Stimulated activated CD8-positive, alpha-beta memory T cell treated with anti-CD3 and anti-CD28 coated beads, Interleukin-15, amount 100 ng/mL, for 1 hour (primary cell): Measurements from ENCODE around the gene ZC3H4.

Experiments used
- DNase-seq: peaks from one replicate; pipeline ENCODE4 v3.0.0-alpha.2; 2020; ENCODE audit warnings: low read depth

Gene ZC3H4

DNA sequence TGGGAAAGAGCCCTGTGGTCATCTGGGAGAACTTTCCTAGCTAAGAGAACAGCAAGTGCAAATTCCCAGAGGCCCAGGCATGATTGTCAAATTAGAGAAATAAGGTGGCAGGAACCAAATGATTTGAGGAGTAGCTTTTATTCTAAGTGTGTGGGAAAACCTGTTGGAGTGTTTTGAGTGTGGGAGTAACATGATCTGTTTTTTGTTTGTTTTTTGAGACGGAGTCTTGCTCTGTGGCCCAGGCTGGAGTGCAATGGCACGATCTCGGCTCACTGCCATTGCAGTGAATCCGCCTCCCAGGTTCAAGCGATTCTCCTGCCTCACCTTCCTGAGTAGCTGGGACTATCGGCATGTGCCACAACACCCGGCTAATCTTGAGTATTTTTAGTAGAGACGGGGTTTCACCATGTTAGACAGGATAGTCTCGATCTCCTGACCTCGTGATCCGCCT lies 19.5 kb upstream of the ZC3H4 start:
- DNase-seq = no peak

DNA sequence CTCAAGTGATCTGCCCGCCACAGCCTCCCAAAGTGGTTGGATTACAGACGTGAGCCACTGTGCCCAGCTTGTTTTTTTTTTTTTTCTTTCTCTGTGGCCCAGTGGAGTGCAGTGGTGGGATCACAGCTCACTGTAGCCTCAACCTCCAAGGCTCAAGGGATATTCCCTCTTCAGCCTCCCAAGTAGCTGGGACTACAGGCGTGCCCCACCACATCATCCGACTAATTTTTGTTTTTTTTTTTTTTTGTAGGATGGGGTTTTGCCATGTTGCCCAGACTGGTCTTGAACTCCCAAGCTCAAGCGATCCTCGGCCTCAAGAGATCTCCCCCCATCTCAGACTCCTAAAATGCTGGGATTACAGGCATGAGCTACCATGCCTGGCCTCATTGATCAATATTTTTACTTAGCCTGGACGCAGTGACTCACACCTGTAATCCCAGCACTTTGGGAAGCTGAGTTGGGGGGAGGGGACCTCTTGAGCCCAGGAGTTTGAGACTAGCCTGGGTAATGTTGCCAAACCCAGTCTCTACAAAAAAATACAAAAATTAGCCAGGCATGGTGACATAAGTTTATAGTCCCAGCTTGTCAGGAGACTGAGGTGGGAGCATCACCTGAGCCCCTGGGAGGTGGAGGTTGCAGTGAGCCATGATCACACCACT lies 18.7 kb upstream of the ZC3H4 start:
- no peak for DNase-seq

DNA sequence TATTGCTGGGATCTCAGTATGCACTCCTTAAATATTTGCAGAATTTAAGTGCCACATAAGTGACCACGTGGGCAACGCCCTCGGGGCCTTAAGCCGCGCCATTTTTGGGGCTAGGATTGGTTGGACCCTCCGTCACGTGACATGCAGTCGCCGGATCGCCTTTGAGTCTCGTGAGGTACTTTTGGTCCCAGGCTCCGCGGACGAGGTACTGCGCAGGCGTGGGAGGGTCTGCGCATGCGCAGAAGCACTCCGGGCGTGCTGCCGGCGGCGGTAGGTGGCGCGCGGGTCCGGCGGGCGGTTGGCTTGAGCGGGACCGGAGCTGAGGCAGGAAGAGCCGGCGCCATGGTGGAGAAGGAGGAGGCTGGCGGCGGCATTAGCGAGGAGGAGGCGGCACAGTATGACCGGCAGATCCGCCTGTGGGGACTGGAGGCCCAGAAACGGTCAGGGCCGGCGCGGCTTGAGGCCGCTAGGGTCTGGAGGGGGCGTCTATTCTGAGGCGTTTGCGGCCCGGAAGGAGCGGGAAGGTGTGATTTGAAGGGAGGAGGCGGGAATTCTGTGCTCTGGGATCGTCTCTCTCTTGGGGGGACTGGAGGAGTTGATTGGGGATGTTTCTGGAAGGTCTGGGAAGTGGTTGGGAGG lies 17.1 kb upstream of the ZC3H4 start, which contains the start of gene SAE1:
TSS of gene SAE1 (plus strand) at position 247 of the 639 bp plus-strand sequence. CDS start at position 343, 96 bp downstream.
- DNase-seq = peak; percentile 71

GRCh38 chr19:47130120-47130588 lies 16.6 kb upstream of the ZC3H4 start:
- DNase-seq = no peak

- no peak for DNase-seq
Measured at GRCh38 chr19:47129579-47129978, 16.0 kb upstream of the ZC3H4 start.

DNA sequence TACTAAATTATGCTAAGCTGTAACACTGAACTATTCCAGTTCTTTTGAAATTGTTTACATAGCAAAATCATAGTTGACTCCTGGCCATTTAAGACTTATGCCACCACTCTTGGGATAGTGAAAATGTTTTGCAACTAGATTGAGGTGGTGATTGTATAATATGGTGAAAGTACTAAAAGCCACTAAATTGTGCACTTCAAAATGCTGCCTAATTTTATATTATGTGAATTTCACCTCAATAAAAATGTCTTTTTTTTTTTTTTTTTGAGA lies 12.0 kb upstream of the ZC3H4 start:
- DNase-seq = no peak

DNA sequence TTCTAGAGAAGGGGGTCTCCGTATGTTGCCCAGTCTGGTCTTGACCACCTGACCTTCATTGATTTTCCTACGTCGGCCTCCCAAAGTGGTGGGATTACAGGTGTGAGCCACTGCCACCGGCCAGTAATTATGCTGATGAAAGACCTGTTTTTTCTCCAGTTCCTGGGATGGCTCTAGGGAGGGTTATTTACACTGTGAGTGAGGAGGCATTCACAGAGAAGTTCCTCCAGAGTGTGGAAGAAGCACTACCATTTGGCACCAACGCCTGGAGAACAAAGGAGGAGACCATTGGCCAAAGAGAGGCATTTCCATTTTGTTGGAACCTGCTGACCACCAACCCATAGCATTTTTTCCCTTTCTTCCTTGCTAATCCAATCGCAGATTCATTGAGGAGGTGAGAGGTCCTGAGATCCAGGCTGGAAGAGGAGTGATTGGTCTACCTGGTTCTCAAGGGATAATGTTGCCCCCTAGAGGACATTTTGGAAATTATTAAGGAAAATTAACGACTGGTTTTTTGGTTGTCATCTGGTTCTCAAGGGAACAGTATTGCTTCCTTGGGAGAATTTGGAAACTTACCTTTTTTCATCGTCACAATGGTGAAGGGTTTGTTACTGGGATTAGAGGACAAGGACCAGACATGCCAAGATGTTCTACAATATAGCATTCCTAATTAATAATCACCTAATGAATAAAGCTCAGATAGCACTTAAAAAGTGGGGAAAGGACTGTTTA lies 11.5 kb upstream of the ZC3H4 start:
- DNase-seq = no peak

GRCh38 chr19:47123406-47123805 lies 9.8 kb upstream of the ZC3H4 start:
- DNase-seq = no peak

GRCh38 chr19:47122359-47123335 lies 9.1 kb upstream of the ZC3H4 start:
- no peak for DNase-seq

DNA sequence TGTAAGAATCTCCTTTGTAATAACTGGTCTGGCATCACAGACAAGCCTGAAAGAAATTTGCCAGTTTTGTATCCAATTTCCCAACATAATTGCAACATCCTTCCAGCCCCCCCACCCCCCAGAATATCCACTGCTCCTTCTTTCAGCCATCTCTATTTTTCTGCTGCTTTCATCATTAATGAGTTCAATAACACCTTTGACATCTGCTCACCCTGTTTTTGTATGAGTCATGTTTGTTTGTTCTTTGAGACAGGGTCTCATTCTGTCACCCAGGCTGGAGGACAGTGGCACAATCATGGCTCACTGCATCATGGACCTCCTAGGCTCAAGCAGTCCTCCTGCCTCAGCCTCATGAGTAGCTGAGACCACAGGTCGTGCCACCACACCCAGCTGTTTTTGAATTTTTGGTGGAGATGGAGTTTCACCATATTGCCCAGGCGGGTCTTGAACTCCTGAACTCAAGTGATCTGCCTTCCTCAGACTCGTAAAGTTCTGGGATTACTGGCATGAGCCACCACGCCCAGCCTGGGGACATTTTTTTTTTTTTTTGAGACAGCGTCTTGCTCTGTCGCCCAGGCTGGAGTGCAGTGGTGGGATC lies 7.0 kb upstream of the ZC3H4 start:
- DNase-seq = no peak

DNA sequence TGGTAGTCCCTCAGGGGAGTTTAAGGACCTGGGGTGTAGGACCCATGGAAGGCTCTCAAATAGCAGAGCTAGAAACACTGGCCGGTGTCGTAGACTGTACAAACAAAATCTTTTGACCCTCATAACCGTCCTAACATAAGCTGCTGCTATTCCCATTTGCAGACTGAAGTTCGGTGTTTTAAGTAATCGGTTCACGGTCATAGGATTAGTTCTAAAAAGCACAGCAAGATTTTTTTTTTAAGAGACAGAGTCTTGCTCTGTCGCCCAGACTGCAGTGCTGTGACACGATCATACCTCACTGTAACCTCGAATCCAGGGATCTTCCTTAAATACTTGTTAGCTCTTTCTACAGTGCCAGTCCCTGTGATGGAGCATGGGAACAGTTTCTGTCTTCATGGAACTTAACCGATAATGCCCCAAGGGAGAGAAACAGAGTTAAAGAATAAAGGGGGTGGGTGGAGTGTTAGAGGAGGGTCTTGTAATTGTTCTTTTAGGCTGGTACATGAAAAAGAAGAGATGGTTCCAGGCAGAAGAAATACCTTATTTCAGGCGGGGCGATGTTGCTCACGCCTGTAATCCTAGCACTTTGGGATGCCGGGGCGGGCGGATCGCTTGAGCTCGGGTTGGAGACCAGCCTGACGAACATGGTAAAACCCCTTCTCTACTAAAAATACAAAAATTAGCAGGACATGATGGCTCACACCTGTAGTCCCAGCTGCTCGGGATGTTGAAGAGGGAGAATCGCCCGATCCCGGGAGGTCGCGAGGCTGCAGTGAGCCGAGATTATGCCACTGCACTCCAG lies 475 bp upstream of the ZC3H4 start:
- no peak for DNase-seq

DNA sequence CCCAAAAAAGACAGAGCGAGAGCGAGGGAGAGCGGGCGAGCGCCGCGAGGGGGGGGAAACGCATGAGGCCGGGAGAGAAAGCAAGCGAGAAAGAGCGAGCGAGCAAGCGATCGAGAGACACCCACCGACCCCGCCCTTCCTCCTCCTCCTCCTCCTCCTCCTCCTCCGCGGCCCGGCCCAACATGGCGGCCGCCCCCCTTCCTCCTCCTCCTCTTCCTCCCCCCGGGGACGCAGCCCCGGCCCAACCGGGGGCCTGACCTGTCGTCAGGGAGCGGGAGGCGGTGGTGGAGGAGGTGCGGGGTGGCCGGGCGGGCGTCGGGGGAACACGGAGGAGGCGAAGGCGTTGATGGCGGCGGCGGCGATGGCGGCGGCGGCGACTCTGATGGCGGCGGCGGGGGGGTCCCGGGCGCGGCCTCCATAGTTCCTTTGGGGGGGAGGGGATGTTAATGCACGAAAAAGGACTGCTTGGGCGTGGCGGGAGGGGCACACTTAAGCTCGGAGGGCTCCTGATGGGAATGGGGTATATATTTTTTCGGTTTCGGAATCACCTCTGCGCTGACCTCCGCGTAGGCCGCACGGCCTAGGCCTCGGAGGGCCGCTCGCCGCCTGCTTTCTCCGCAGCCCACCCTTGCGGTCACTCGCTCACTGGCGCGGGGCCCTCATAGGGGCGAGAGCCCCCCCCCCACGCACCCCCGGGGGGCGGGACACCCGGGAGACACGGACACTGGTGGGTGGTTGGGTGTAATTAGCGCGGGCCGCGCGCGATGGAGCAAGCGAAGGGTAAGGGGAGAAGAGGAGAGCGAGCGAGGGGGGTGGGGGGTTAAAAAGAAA lies 1.2 kb downstream of the ZC3H4 start:
- DNase-seq = peak; percentile 82

GRCh38 chr19:47111682-47112165 lies 1.9 kb downstream of the ZC3H4 start:
- DNase-seq = no peak

DNA sequence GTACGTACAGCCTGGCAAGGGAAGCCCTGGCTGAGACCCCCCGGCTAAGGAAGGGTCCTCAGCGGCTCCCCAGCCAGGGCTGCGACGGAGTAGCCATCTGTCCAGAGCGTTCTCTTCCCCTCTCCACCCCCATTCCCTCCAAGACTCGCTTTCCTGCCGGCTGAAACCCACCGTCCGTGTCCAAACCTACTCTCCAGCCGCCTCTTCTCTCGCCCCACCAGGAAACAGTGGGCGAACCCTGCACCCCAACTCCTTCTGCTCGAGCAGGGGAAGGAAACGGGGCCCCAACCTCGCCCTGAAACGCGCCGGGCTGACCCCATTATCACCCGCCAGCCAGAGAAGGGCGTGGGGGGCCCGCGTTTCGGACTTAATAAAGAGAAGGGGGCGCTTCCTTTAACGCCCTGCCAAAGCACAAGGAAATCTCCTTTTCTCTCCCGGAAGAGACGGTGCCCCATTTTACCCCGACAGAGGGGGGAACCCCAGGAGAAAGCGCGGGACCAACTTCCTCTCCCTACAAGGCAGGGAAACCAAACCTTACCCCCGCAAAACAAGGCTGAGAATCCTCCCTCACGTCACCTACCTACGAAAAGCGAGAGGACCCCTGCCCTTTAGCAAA lies 2.5 kb downstream of the ZC3H4 start:
- DNase-seq = no peak

DNA sequence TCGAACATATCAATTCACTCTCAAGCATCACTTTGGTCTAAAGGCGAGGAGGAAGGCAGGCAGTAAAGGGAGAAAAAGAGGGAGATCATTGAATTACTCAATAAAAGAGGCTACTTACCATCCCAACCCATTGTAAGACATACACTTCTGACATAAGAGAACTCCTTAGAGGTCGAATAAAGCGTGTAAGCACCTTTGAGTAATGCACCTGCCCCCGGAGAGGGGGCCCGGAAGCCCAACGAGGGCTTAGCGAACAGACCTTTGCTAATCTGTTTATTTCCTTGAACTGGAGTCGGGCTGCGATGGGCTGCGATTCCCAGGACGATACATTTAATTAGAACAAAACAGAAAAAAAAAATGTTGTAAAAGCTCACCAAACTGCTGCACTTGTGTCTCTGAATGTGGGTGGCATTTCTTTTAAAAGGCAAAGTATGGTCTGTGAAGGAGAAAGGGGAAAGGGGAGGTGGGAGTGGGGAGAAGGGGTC lies 3.0 kb downstream of the ZC3H4 start:
- DNase-seq = peak; percentile 26

DNA sequence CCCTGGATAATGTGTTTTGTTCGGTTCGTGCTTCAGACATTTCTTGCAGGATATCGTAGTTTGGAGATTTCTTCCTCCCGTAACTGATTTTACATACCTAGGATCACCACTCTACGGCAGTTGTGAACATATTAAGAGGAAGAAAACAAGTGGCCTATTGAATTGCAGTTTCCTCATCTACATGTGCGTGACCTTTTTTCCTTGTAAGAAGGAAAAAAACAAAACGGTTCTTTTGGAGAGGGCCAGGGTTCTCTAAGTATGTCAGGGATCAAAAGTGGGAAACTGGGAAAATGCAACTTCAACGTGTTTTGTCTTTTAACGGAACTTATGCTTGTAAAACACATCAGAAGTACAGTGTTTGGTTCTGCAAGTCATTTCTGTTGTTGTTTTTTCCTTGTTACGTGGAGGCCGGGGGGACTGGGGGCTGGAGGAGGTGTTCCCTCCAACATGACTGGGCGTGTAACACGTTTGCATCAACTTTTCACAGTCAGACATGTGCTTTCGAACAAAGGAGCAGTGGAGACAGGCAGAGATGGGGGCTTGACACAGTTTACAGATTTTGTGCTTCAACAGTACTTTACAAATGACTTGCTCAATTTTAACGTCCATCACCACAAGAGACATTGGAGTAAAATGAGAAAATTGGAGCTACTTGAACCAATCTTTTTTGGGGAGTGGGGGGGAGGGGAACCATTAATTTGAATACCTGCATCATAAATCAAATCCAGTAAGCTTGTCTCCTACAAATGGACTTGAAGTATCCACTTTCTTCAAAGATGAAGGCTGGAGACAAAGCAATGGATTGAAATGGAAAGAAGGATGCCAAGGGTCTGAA lies 3.8 kb downstream of the ZC3H4 start:
- DNase-seq = no peak

DNA sequence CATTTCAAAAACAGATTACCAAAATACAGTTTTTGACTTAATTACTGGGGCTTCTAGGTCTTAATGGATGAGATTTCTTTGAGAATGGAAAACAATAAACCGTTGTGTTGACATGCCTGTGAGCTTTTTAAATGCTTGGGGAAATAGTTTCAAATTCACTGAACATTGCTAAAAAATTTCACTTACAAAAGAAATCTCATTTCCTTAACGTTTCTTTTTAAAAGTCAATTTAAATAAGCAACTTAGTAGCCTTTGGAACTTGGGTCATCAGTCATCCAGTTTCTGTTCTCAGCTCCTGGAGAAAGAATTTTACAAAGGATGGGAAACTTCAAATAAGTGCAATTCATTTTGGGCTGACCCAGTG lies 4.4 kb downstream of the ZC3H4 start:
- no peak for DNase-seq
